H1 (cell line): ENCODE measurements around the gene TACR2.

Experiments
- ATF3 ChIP-seq: IDR thresholded peaks from 2 replicates; pipeline ENCODE4 v1.6.1; 2011; ENCODE audit warnings: low read depth, mild to moderate bottlenecking, low read length; ENCODE audit not compliant: insufficient read depth
- CTCF ChIP-seq, 3 experiments: IDR thresholded peaks; 1 replicate in 2 of 3; 2 replicates in 1 of 3; pipeline versions ENCODE4 v1.5.1 to v1.6.1; 2011; ENCODE audit warnings: low read length in 3 of 3, mild to moderate bottlenecking in 3 of 3, inconsistent platforms in 2 of 3, low read depth in 1 of 3, moderate library complexity in 1 of 3; ENCODE audit not compliant: insufficient read depth in 1 of 3; ENCODE audit errors: control extremely low read depth in 1 of 3
- E2F6 ChIP-seq: IDR thresholded peaks from 2 replicates; pipeline ENCODE4 v1.6.1; 2012; ENCODE audit warnings: inconsistent platforms
- EGR1 ChIP-seq: IDR thresholded peaks from 2 replicates; pipeline ENCODE4 v1.6.1; 2011; ENCODE audit warnings: low read depth, low read length, borderline replicate concordance
- EP300 ChIP-seq, 2 experiments: IDR thresholded peaks; 1 replicate in 1 of 2; 2 replicates in 1 of 2; pipeline ENCODE4 v1.6.1; 2011 to 2012; ENCODE audit warnings: low read depth in 2 of 2, low read length in 2 of 2, mild to moderate bottlenecking in 2 of 2, borderline replicate concordance in 1 of 2, inconsistent platforms in 1 of 2, moderate library complexity in 1 of 2
- EZH2 ChIP-seq: fragments of 200-600 bp; sonication (generic); IDR thresholded peaks from 2 replicates; pipeline ENCODE4 v1.7.1; 2012; ENCODE audit warnings: low read depth, mild to moderate bottlenecking, moderate library complexity, low read length, inconsistent platforms; ENCODE audit not compliant: severe bottlenecking
- JUN ChIP-seq: IDR thresholded peaks from 2 replicates; pipeline ENCODE4 v1.6.1; 2011; ENCODE audit warnings: low read depth, mild to moderate bottlenecking, improper control_type of control experiment, low read length
- MAFK ChIP-seq: IDR thresholded peaks from 2 replicates; pipeline ENCODE4 v1.6.1; 2012; ENCODE audit warnings: low read depth, mild to moderate bottlenecking, improper control_type of control experiment, low read length
- POLR2A ChIP-seq, 2 experiments: IDR thresholded peaks; 1 replicate in 1 of 2; 2 replicates in 1 of 2; pipeline ENCODE4 v1.6.1; 2011; ENCODE audit warnings: low read depth in 2 of 2, low read length in 2 of 2, mild to moderate bottlenecking in 2 of 2; ENCODE audit errors: control extremely low read depth in 1 of 2
- RFX5 ChIP-seq: IDR thresholded peaks from 2 replicates; pipeline ENCODE4 v1.6.1; 2011; ENCODE audit warnings: low read depth, low read length, improper control_type of control experiment, borderline replicate concordance
- RXRA ChIP-seq: IDR thresholded peaks from 2 replicates; pipeline ENCODE4 v1.6.1; 2011; ENCODE audit warnings: low read depth, mild to moderate bottlenecking, low read length, moderate library complexity; ENCODE audit not compliant: insufficient read depth
- SIN3A ChIP-seq, 2 experiments: IDR thresholded peaks in 1 of 2; conservative IDR thresholded peaks in 1 of 2; 2 replicates each; pipeline ENCODE4 v1.6.1; 2011 to 2012; ENCODE audit warnings: low read length in 2 of 2, improper control_type of control experiment in 1 of 2, low read depth in 1 of 2, mild to moderate bottlenecking in 1 of 2
- SP4 ChIP-seq: IDR thresholded peaks from 2 replicates; pipeline ENCODE4 v1.6.1; 2012; ENCODE audit warnings: low read length, inconsistent platforms
- SRF ChIP-seq: IDR thresholded peaks from 2 replicates; pipeline ENCODE4 v1.6.1; 2011; ENCODE audit warnings: mild to moderate bottlenecking, low read depth, low read length, moderate library complexity

GRCh38 chr10:69419744-69420126 lies 3.0 kb upstream of the TACR2 start:
- TF ChIP-seq MAFK (no peak), SP4 (no peak), RXRA (no peak), EGR1 (no peak), POLR2A (IDR thresholded peaks at IDR 0.05; ENCODE audit: control extremely low read depth in 1 of 2, low read depth in 2 of 2, low read length in 2 of 2) (no peak), EZH2 (no peak), ATF3 (no peak), EP300 (IDR thresholded peaks at IDR 0.05; ENCODE audit: borderline replicate concordance in 1 of 2, low read depth in 2 of 2, low read length in 2 of 2) (no peak), SRF (no peak), SIN3A (conservative IDR thresholded peaks at IDR 0.05 in 1 of 2, IDR thresholded peaks at IDR 0.05 in 1 of 2; ENCODE audit: low read depth in 1 of 2, low read length in 2 of 2) (no peak), JUN (no peak), RFX5 (no peak), CTCF (IDR thresholded peaks at IDR 0.05; ENCODE audit: control extremely low read depth in 1 of 3, insufficient read depth in 1 of 3, low read depth in 1 of 3, low read length in 3 of 3) (no peak), E2F6 (no peak)
